ENCODE results near the gene PLA2G6. TPM values are rescaled to one million over a fixed set of nuclear protein-coding genes. Genes with fewer than 3 reads are reported as not detected.

Gene PLA2G6
- total and polyA plus RNA-seq, 2 of the 13 experiments (the other 11 are each of a cell fraction or from before 2014, with no cell fraction given), result 4.8 to 11.5 TPM

DNA sequence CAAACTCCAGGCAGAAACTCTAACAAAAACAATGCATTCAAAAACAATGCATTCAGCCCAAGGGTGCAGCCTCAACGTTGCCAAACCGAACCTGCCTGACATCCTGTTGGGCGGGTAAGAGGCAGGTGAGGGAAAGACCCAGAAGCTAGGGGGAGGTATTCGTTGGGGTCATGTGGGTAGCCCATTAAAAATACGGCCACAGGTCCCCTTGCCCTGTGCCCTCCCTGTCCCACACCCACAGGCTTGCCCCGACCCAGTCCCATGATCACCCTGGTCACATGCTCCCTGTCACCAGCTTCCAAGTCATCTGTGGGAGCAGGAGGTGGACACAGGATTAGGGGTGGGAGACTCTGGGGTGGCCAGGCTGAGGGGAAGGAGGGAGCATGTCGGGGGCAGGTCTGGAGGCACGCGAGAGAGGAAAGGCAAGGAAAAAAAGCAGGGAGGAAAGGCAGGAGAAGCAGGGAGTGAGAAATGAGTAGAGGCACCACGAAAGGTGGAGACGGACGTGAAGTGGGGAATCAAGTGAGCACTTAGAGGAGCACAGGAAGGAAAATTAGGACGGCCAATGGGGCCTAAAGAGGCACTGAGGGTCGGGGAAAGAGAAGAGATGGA, 683 bp downstream of the PLA2G6 start (continued):
- TF ChIP-seq ZHX2 (IDR thresholded peaks at IDR 0.05; ENCODE audit: low read depth), result no peak
- no peak for TF ChIP-seq ZHX2 (CRISPR knock-in tag; IDR thresholded peaks at IDR 0.05; ENCODE audit: borderline replicate concordance)
- TF ChIP-seq, protein P1, sequence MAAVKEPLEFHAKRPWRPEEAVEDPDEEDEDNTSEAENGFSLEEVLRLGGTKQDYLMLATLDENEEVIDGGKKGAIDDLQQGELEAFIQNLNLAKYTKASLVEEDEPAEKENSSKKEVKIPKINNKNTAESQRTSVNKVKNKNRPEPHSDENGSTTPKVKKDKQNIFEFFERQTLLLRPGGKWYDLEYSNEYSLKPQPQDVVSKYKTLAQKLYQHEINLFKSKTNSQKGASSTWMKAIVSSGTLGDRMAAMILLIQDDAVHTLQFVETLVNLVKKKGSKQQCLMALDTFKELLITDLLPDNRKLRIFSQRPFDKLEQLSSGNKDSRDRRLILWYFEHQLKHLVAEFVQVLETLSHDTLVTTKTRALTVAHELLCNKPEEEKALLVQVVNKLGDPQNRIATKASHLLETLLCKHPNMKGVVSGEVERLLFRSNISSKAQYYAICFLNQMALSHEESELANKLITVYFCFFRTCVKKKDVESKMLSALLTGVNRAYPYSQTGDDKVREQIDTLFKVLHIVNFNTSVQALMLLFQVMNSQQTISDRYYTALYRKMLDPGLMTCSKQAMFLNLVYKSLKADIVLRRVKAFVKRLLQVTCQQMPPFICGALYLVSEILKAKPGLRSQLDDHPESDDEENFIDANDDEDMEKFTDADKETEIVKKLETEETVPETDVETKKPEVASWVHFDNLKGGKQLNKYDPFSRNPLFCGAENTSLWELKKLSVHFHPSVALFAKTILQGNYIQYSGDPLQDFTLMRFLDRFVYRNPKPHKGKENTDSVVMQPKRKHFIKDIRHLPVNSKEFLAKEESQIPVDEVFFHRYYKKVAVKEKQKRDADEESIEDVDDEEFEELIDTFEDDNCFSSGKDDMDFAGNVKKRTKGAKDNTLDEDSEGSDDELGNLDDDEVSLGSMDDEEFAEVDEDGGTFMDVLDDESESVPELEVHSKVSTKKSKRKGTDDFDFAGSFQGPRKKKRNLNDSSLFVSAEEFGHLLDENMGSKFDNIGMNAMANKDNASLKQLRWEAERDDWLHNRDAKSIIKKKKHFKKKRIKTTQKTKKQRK (IDR thresholded peaks at IDR 0.05; ENCODE audit: low read length), result no peak
- TF ChIP-seq ZNF17 (CRISPR knock-in tag; IDR thresholded peaks at IDR 0.05), result no peak
- TF ChIP-seq EEA1 (CRISPR knock-in tag; IDR thresholded peaks at IDR 0.05; ENCODE audit: borderline replicate concordance), result no peak
- no peak for TF ChIP-seq SNAPC2 (CRISPR knock-in tag; IDR thresholded peaks at IDR 0.05)
- no peak for TF ChIP-seq REL (CRISPR knock-in tag; conservative IDR thresholded peaks at IDR 0.05)
- TF ChIP-seq NCOR1 (IDR thresholded peaks at IDR 0.05; ENCODE audit: borderline replicate concordance, low read length), result no peak
- no peak for TF ChIP-seq ELF1 (CRISPR knock-in tag; IDR thresholded peaks at IDR 0.05)
- no peak for TF ChIP-seq ZNF263 (CRISPR knock-in tag; IDR thresholded peaks at IDR 0.05)
- TF ChIP-seq ZNF235 (CRISPR knock-in tag; IDR thresholded peaks at IDR 0.05; ENCODE audit: borderline replicate concordance), result peak; percentile 40; the same call in 1 of the 2 replicates
- no peak for TF ChIP-seq U2AF2 (IDR thresholded peaks at IDR 0.05; ENCODE audit: low read depth, low read length)
- TF ChIP-seq EZH2 (conservative IDR thresholded peaks at IDR 0.05; ENCODE audit: low read depth, low read length), result no peak
- no peak for TF ChIP-seq AFF4 (CRISPR knock-in tag; IDR thresholded peaks at IDR 0.05)
- no peak for TF ChIP-seq MZF1 (CRISPR knock-in tag; IDR thresholded peaks at IDR 0.05; ENCODE audit: borderline replicate concordance)
